BJ (cell line): Measurements from ENCODE around the gene IGSF21. TPM values are rescaled to one million over a fixed set of nuclear protein-coding genes. Genes with fewer than 3 reads are reported as not detected.

Experiments used
- CTCF ChIA-PET: fragments of 350-600 bp; formaldehyde crosslinking; extraction: SDS; loops from one replicate; lab custom pipeline; 2021; ENCODE audit warnings: antibody characterized with exemption, inconsistent platforms; lab: Yijun Ruan, JAX
- POLR2A ChIA-PET: fragments of 300-600 bp; sonication (Branson Sonifier 250); formaldehyde crosslinking; extraction: SDS; loops from one replicate; lab custom pipeline; 2021; ENCODE audit warnings: antibody characterized with exemption; lab: Charles Lee
- DNase-seq: peaks from one replicate; pipeline ENCODE4 v3.0.0-alpha.2; 2011; ENCODE audit warnings: low read depth
- H3K27me3 ChIP-seq: 2 replicates; pipeline ENCODE4 v1.6.0; 2011; ENCODE audit warnings: low read length; ENCODE audit not compliant: control insufficient read depth, insufficient read depth
- H3K36me3 ChIP-seq: 2 replicates; pipeline ENCODE4 v1.5.1; 2011; ENCODE audit warnings: low read length; ENCODE audit not compliant: control insufficient read depth, insufficient read depth
- H3K4me3 ChIP-seq: 2 replicates; pipeline ENCODE4 v1.5.1; 2011; ENCODE audit warnings: low read depth, mild to moderate bottlenecking, control low read depth, low read length
- CTCF ChIP-seq: IDR thresholded peaks from 2 replicates; pipeline ENCODE4 v1.5.1; 2011; ENCODE audit warnings: low read depth, mild to moderate bottlenecking, control low read depth, inconsistent platforms, low read length, moderate library complexity; ENCODE audit not compliant: insufficient read depth
- polyA plus RNA-seq: library from polyadenylated mRNA; depleted of rRNA; stranded (reverse); fragments of >200 nt; gene quantifications from 2 replicates; pipeline ENCODE4 v1.2.3, GENCODE V29; 2011

IGSF21 gene
- polyA plus RNA-seq, 1 experiment, result not detected

DNA sequence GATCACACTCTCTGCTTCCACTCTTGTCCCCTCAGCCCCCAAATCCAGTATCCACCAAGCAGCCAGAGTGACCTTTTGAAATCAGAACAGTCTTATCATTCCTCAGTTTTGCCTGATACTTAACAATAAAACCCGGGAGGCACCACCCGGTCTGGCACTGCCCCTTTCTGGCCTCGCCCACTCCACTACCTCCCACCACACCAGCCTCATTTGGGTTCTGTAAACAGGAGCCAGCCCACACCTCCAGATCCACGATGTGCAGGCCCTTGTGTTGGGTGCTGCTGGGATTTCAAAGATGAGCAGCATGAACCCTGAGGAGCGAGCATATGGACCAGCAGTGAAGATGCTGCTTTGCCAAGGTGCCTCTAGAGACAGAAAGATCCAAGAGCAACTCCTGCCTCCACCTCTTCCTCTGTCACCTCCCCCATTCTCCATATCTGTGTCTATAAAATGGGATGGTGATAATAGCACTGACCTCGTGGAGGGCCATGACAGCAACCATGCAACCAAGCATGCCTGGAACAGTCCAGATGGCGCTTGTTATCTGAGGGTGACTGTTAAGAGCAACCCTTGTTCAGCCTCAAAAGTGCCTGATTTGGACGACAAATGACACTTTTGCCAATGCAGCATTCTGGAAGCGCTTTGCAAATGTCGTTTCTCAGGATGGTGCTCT, 136.0 kb downstream of the IGSF21 start:
- Histone ChIP-seq H3K36me3 (no peaks in the 10 kb centered on the region), H3K27me3 (no peaks in the 10 kb centered on the region), H3K4me3 (no peak overlapping the region)
- ChIA-PET CTCF (no interaction called here), POLR2A (no interaction called here)
- no peak for DNase-seq
- TF ChIP-seq CTCF, result no peak

GRCh38 chr1:18244762-18245161, 137.2 kb downstream of the IGSF21 start:
- ChIA-PET CTCF (no interaction called here), POLR2A (no interaction called here)
- no peak for TF ChIP-seq CTCF
- Histone ChIP-seq H3K36me3 (no peaks in the 10 kb centered on the region), H3K4me3 (no peak overlapping the region), H3K27me3 (no peaks in the 10 kb centered on the region)
- DNase-seq, result no peak

DNA sequence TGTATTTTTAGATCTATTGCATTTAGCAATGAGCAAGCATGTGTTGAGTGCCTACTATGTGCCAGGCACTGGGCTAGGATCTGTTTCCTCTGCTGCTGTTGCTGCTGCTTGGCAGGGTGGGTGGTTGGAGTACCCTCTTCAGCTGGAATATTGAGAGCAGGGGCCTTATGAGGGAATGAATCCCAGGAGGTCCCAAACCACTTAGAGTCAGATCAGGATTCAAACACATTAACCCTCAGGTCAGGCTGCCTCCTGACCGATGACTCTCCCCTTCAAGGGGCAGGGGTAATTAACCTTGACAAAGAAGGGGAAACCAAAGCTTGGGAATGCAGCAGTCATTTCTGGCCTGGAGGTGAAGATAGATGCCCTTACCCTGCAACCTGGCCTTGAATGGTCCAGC, 138.0 kb downstream of the IGSF21 start:
- ChIA-PET CTCF (no interaction called here), POLR2A (no interaction called here)

GRCh38 chr1:18246543-18246942, 138.9 kb downstream of the IGSF21 start:
- DNase-seq, result no peak
- no peaks in the 10 kb centered on the region for H3K27me3 ChIP-seq
- ChIA-PET POLR2A (no interaction called here), CTCF (no interaction called here)
- no peaks in the 10 kb centered on the region for H3K36me3 ChIP-seq
- TF ChIP-seq CTCF, result no peak
- no peak overlapping the region for H3K4me3 ChIP-seq

More for the DNA sequence above, 138.0 kb downstream of the IGSF21 start:
- no peak for TF ChIP-seq CTCF
- no peak overlapping the region for H3K4me3 ChIP-seq
- H3K36me3 ChIP-seq, result no peaks in the 10 kb centered on the region
- no peak for DNase-seq
- H3K27me3 ChIP-seq, result no peaks in the 10 kb centered on the region

GRCh38 chr1:18247151-18247550, 139.6 kb downstream of the IGSF21 start:
- no peaks in the 10 kb centered on the region for H3K27me3 ChIP-seq
- TF ChIP-seq CTCF, result no peak

More at GRCh38 chr1:18247151-18247550, 139.6 kb downstream of the IGSF21 start:
- Histone ChIP-seq H3K36me3 (no peaks in the 10 kb centered on the region), H3K4me3 (no peak overlapping the region)
- DNase-seq, result no peak
- POLR2A ChIA-PET, result no interaction called here
- CTCF ChIA-PET, result no interaction called here
